ENCODE data around the gene CENPH. TPM values are rescaled to one million over a fixed set of nuclear protein-coding genes. Genes with fewer than 3 reads are reported as not detected.

Gene CENPH
- total and polyA plus RNA-seq, 4 donors = 0.33 to 14.6 (median 0.77) TPM

GRCh38 chr5:69231851-69232250, 42.5 kb downstream of the CENPH start:
- Histone ChIP-seq H3K27me3 (ENCODE audit: control insufficient read depth in 4 of 4, insufficient read depth in 4 of 4, low read length in 3 of 4) (no peaks in the 10 kb centered on the region), H3K9me3 (ENCODE audit: control insufficient read depth in 4 of 4, low read length in 3 of 4) (no peaks in the 10 kb centered on the region), H3K36me3 (ENCODE audit: control insufficient read depth in 4 of 4, insufficient read depth in 3 of 4, low read depth in 1 of 4, low read length in 3 of 4) (peaks cover 0 to 11% (median 6%) of the 10 kb centered on the region in 4 donors), H3K9ac (ENCODE audit: low read depth in 1 of 2, low read length in 2 of 2) (no peak overlapping the region), H3K27ac (ENCODE audit: low read depth in 1 of 2, low read length in 2 of 2) (no peak overlapping the region), H3K4me3 (ENCODE audit: low read depth in 1 of 3, low read length in 3 of 3) (no peak overlapping the region), H3K4me1 (ENCODE audit: control insufficient read depth in 4 of 4, insufficient read depth in 4 of 4, low read length in 3 of 4) (peaks cover 5 to 30% (median 24%) of the 10 kb centered on the region in 4 donors)
- WGBS = 90% methylated on average over 2 of the region's 2 CpGs
- DNase-seq (ENCODE audit: low spot score) = no peak
- TF ChIP-seq JUND (IDR thresholded peaks at IDR 0.05) = no peak
- TF ChIP-seq TAF1 (conservative IDR thresholded peaks at IDR 0.05) = no peak
- TF ChIP-seq RXRA (IDR thresholded peaks at IDR 0.05) = no peak
- no peak for TF ChIP-seq SP1 (IDR thresholded peaks at IDR 0.05)
- no peak for TF ChIP-seq RAD21 (IDR thresholded peaks at IDR 0.05)
- TF ChIP-seq EGR1 (IDR thresholded peaks at IDR 0.05; ENCODE audit: low read depth in 2 of 2) = no peak
- TF ChIP-seq ZBTB33 (IDR thresholded peaks at IDR 0.05) = no peak
- no peak for TF ChIP-seq ATF3 (IDR thresholded peaks at IDR 0.05)
- TF ChIP-seq NR2F2 (IDR thresholded peaks at IDR 0.05) = no peak
- TF ChIP-seq REST (IDR thresholded peaks at IDR 0.05) = no peak
- TF ChIP-seq MAX (IDR thresholded peaks at IDR 0.05) = no peak
- TF ChIP-seq FOXA2 (IDR thresholded peaks at IDR 0.05) = no peak
- TF ChIP-seq GABPA (IDR thresholded peaks at IDR 0.05 in 1 of 2, conservative IDR thresholded peaks at IDR 0.05 in 1 of 2) = no peak
- no peak for TF ChIP-seq HNF4G (IDR thresholded peaks at IDR 0.05)
- TF ChIP-seq CTCF (IDR thresholded peaks at IDR 0.05; ENCODE audit: low read depth, low read length, missing input control) = no peak
- TF ChIP-seq FOXA1 (IDR thresholded peaks at IDR 0.05) = no peak

Data from liver (tissue), 9 donors.